ENCODE results near the gene E2F2.
A peak's percentile ranks its signal among the peaks of the same experiment; 100 is the strongest.

E2F2 gene

GRCh38 chr1:23530747-23531561 is at the start of gene E2F2:
Gene E2F2 (minus strand): TSS chr1:23531233. CDS start chr1:23530793, 440 bp downstream.
- peak in 55 of 56 donors; percentile 18 to 91 (median 63) for DNase-seq

GRCh38 chr1:23578997-23579363 is 47.9 kb upstream of the E2F2 start:
- no peak for DNase-seq

GRCh38 chr1:23578311-23578996 is 47.4 kb upstream of the E2F2 start:
- DNase-seq, result no peak

GRCh38 chr1:23577056-23578004 is 46.3 kb upstream of the E2F2 start:
- DNase-seq, result no peak

- no peak for DNase-seq
These were observed 45.5 kb upstream of the E2F2 start for GRCh38 chr1:23576338-23577055.

- no peak for DNase-seq
These were observed 44.3 kb upstream of the E2F2 start for GRCh38 chr1:23575226-23575810.

GRCh38 chr1:23574265-23574754 is 43.3 kb upstream of the E2F2 start:
- DNase-seq, result no peak

GRCh38 chr1:23573574-23574182 is 42.6 kb upstream of the E2F2 start:
- no peak for DNase-seq

- DNase-seq, result no peak
These were observed 40.4 kb upstream of the E2F2 start for GRCh38 chr1:23571465-23571864.

GRCh38 chr1:23570001-23570691 is 39.1 kb upstream of the E2F2 start:
- DNase-seq, result no peak

- DNase-seq, result peak in 1 of 56 donors; percentile 27
These were observed 37.8 kb upstream of the E2F2 start for GRCh38 chr1:23568608-23569383.

GRCh38 chr1:23567996-23568607 is 37.1 kb upstream of the E2F2 start:
- peak in 50 of 56 donors; percentile 16 to 89 (median 60) for DNase-seq

- DNase-seq, result no peak
These were observed 36.6 kb upstream of the E2F2 start for GRCh38 chr1:23567629-23567995.

GRCh38 chr1:23566304-23566703 is 35.3 kb upstream of the E2F2 start:
- DNase-seq, result no peak

GRCh38 chr1:23565776-23566175 is 34.7 kb upstream of the E2F2 start:
- no peak for DNase-seq

- DNase-seq, result no peak
These were observed 33.6 kb upstream of the E2F2 start for GRCh38 chr1:23564529-23565122.

- DNase-seq, result no peak
These were observed 32.8 kb upstream of the E2F2 start for GRCh38 chr1:23563755-23564374.
